HepG2 (cell line): ENCODE measurements around the gene CHRD. TPM values are rescaled to one million over a fixed set of nuclear protein-coding genes. Genes with fewer than 3 reads are reported as not detected.
A peak's percentile ranks its signal among the peaks of the same experiment; 100 is the strongest.

Source experiments
- ATAC-seq: fragments of 200-7000 bp; cut with Tn5 transposase; 3 replicates; pipeline ENCODE4 v1.9.1; 2020; ENCODE audit warnings: mild to moderate bottlenecking, moderate library complexity
- BruUV-seq: library from RNA; stranded (reverse); fragments of 400-500 nt; replicated peaks from 2 replicates; lab custom pipeline; 2021; lab: Mats Ljungman, UMichigan
- CTCF ChIA-PET: fragments of 300-600 bp; formaldehyde crosslinking; extraction: SDS; loops from one replicate; lab custom pipeline; 2021; ENCODE audit warnings: low total read pairs, inconsistent platforms, low intra/inter-chr PET ratio; lab: Yijun Ruan, JAX
- POLR2A ChIA-PET: fragments of 350-600 bp; sonication (Branson Sonifier 250); formaldehyde crosslinking; loops from one replicate; lab custom pipeline; 2020; ENCODE audit warnings: antibody characterized with exemption, inconsistent platforms; lab: Yijun Ruan, JAX
- DNase-seq: peaks from one replicate; pipeline ENCODE4 v3.0.0-alpha.2; 2015; ENCODE audit warnings: low spot score
- FAIRE-seq: peaks from 3 replicates; lab custom pipeline; 2011; peaks lifted over from hg19 to GRCh38; lab: Jason Lieb, UNC
- H2AFZ ChIP-seq: one replicate; pipeline ENCODE4 v1.6.1; 2011; ENCODE audit warnings: low read length, inconsistent platforms
- H3K27ac ChIP-seq: fragments of 300-600 bp; 3 replicates; pipeline ENCODE4 v1.8.0; 2011; ENCODE audit warnings: mixed run types, mild to moderate bottlenecking, mixed read lengths, low read length, inconsistent platforms; ENCODE audit not compliant: insufficient read depth; ENCODE audit errors: extremely low read length
- H3K27me3 ChIP-seq, 2 experiments: fragments of 200-600 bp in 1 of 2; 2 replicates in 1 of 2; 3 replicates in 1 of 2; pipeline versions ENCODE4 v1.6.0 to v1.8.0; 2011; ENCODE audit warnings: low read length in 2 of 2, mild to moderate bottlenecking in 2 of 2, moderate library complexity in 2 of 2, inconsistent platforms in 1 of 2; ENCODE audit not compliant: insufficient read depth in 2 of 2, control insufficient read depth in 1 of 2
- H3K36me3 ChIP-seq, 2 experiments: fragments of 200-600 bp in 1 of 2; replicated peaks in 1 of 2; 2 replicates in 1 of 2; 3 replicates in 1 of 2; pipeline versions ENCODE4 v1.5.1 to v1.8.0; 2011; ENCODE audit warnings: low read length in 2 of 2, inconsistent platforms in 1 of 2; ENCODE audit not compliant: insufficient read depth in 2 of 2, control insufficient read depth in 1 of 2
- H3K4me1 ChIP-seq: 2 replicates; pipeline ENCODE4 v1.5.1; 2012; ENCODE audit warnings: low read length, inconsistent platforms; ENCODE audit not compliant: insufficient read depth
- H3K4me2 ChIP-seq: 2 replicates; pipeline ENCODE4 v1.6.0; 2011; ENCODE audit warnings: low read depth, low read length, inconsistent platforms
- H3K4me3 ChIP-seq, 3 experiments: fragments of 200-600 bp in 1 of 3; sonication (generic), shearing (Covaris generic) in 1 of 3; replicated peaks in 1 of 3; 2 replicates each; pipeline ENCODE4 v1.5.1; 2011 to 2016; ENCODE audit warnings: low read length in 3 of 3, inconsistent platforms in 2 of 3, low read depth in 2 of 3, mild to moderate bottlenecking in 2 of 3, control low read depth in 1 of 3, mixed read lengths in 1 of 3; ENCODE audit not compliant: insufficient read depth in 1 of 3
- H3K79me2 ChIP-seq: one replicate; pipeline ENCODE4 v1.6.1; 2011; ENCODE audit warnings: low read length, inconsistent platforms; ENCODE audit not compliant: insufficient read depth
- H3K9ac ChIP-seq: 2 replicates; pipeline ENCODE4 v1.6.0; 2011; ENCODE audit warnings: mild to moderate bottlenecking, low read depth, low read length, inconsistent platforms; ENCODE audit not compliant: insufficient read depth
- H3K9me3 ChIP-seq: 2 replicates; pipeline ENCODE4 v1.5.1; 2012; ENCODE audit warnings: mild to moderate bottlenecking, low read length
- H4K20me1 ChIP-seq: 2 replicates; pipeline ENCODE4 v1.6.0; 2011; ENCODE audit warnings: inconsistent platforms, mild to moderate bottlenecking, low read length, moderate library complexity; ENCODE audit not compliant: insufficient read depth
- GABPB1 ChIP-seq: IDR thresholded peaks from 2 replicates; pipeline ENCODE4 v1.6.1; 2016; ENCODE audit warnings: mild to moderate bottlenecking, missing genetic modification reagents, moderate library complexity, missing compliant biosample characterization
- IRX3 ChIP-seq: sonication (generic); formaldehyde crosslinking; IDR thresholded peaks from 2 replicates; pipeline ENCODE4 v1.8.1; 2023; ENCODE audit warnings: mild to moderate bottlenecking, low read depth, missing genetic modification reagents, borderline replicate concordance
- ZNF503 ChIP-seq: sonication (generic); formaldehyde crosslinking; IDR thresholded peaks from 2 replicates; pipeline ENCODE4 v1.4.0; 2020; ENCODE audit warnings: missing genetic modification reagents
- ZNF609 ChIP-seq: sonication (generic); formaldehyde crosslinking; IDR thresholded peaks from 2 replicates; pipeline ENCODE4 v1.4.0; 2020; ENCODE audit warnings: mild to moderate bottlenecking, missing genetic modification reagents, borderline replicate concordance
- WGBS: methylation state at CpG from one replicate; pipeline ENCODE4 v1.1.6; 2017; ENCODE audit warnings: low lambda C conversion rate; 5-methylcytosine and 5-hydroxymethylcytosine counted together
- in situ Hi-C: cut with HindIII; loops from 2 replicates; pipeline ENCODE4 v1.10.0; 2017; ENCODE audit warnings: low pct_unique_long_range_greater_than_20kb; ENCODE audit not compliant: extremely low pct_ligation_motif_present
- intact Hi-C: fragments of 100-400 bp; cut with micrococcal nuclease; formaldehyde crosslinking; loops from one replicate; pipeline ENCODE4 v1.10.0; 2022; ENCODE audit not compliant: unreplicated experiment
- polyA plus RNA-seq, 8 experiments: library from polyadenylated mRNA; depleted of rRNA in 3 of 8; stranded (reverse) in 7 of 8; unstranded in 1 of 8; fragments of >200 nt; fragmentation: Illumina TruSeq in 4 of 8; extraction: Trizol in 4 of 8; gene quantifications; 2 replicates each; pipeline versions ENCODE4 v1.2.1 to v1.2.3, GENCODE V29; 2011 to 2016; ENCODE audit warnings: low read depth in 4 of 8, missing spikeins in 1 of 8, mixed read lengths in 1 of 8; ENCODE audit not compliant: insufficient read depth in 1 of 8
- total RNA-seq, 5 experiments: library from RNA; depleted of rRNA; stranded (reverse); fragments of >200 nt; fragmentation: Illumina TruSeq; extraction: Trizol; gene quantifications; 2 replicates each; pipeline ENCODE4 v1.2.3, GENCODE V29; 2016; ENCODE audit warnings: low read depth in 1 of 5
- TF ChIP-seq, protein P1 (sequence below): sonication (generic); formaldehyde crosslinking; IDR thresholded peaks from 2 replicates; pipeline ENCODE4 v1.5.1; 2020; ENCODE audit warnings: mild to moderate bottlenecking, missing genetic modification reagents, moderate library complexity

CHRD gene
- total and polyA plus RNA-seq, 2 of the 13 experiments (the other 11 are each of a cell fraction or from before 2014, with no cell fraction given): 22.2 to 35.2 TPM

DNA sequence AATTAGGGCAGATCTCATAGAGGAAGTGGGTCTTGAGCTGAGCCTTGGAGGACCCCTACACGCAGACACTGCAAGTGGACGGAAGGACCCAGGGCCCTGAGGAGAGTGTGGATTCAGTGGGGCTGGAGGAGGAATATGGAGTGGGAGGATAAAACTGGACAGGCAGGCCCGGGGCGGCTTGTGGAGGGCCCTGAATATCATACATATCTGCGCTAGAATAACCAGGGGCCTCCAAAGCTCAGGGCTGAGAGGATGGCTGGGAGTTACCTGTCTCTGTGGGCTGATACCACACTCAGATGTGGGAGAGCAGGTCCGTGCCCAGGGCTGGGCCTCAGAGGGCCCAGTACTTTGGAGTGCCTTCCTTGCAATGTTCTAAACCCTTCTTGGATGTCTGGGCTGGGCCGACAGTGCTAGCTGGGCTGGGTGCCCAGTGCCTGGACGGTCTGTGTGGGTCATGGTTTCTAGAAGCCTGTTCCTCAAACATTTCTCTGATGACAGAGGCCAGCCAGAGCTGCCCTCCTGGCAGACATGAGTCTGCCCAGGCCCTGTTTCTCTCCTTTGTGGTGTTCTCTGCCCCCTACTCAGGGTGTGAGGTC lies 29.6 kb downstream of the CHRD start:
- no peak for DNase-seq
- CTCF ChIA-PET: no interaction called here
- whole genome bisulfite sequencing: 92% methylated on average over 4 of the region's 8 CpGs
- Histone ChIP-seq H3K9me3 (no peaks in the 10 kb centered on the region), H3K36me3 (no peaks in the 10 kb centered on the region), H2AFZ (no peak overlapping the region), H3K4me1 (peaks cover 14% of the 10 kb centered on the region), H3K9ac (no peak overlapping the region), H3K79me2 (no peaks in the 10 kb centered on the region), H3K27me3 (peaks cover 1 to 17% of the 10 kb centered on the region in 2 experiments; a peak in 4 of 5 replicates), H3K27ac (no peak overlapping the region), H3K4me3 (no peak overlapping the region), H3K4me2 (no peak overlapping the region), H4K20me1 (no peaks in the 10 kb centered on the region)
- in situ Hi-C loops (no loop called here), intact Hi-C loops (no loop called here)
- BruUV-seq: no TSS peak
- no peak for FAIRE-seq
- ATAC-seq: peak; percentile 25; the same call in 1 of the 3 replicates
- TF ChIP-seq IRX3: no peak
- POLR2A ChIA-PET: no interaction called here

GRCh38 chr3:184409946-184410500 lies 30.2 kb downstream of the CHRD start:
- BruUV-seq: no TSS peak
- H3K27ac ChIP-seq: no peak overlapping the region
- ChIA-PET CTCF (no interaction called here), POLR2A (no interaction called here)
- H3K36me3 ChIP-seq: no peaks in the 10 kb centered on the region
- H3K79me2 ChIP-seq: no peaks in the 10 kb centered on the region
- peaks cover 20% of the 10 kb centered on the region for H3K4me1 ChIP-seq
- H3K4me2 ChIP-seq: no peak overlapping the region
- peak; percentile 37 for ATAC-seq
- no peaks in the 10 kb centered on the region for H3K9me3 ChIP-seq
- H3K9ac ChIP-seq: no peak overlapping the region
- in situ Hi-C loops (no loop called here), intact Hi-C loops (no loop called here)
- H4K20me1 ChIP-seq: no peaks in the 10 kb centered on the region
- no peak overlapping the region for H3K4me3 ChIP-seq
- peaks cover 0 to 16% of the 10 kb centered on the region in 2 experiments; a peak in 4 of 5 replicates for H3K27me3 ChIP-seq
- no peak overlapping the region for H2AFZ ChIP-seq
- DNase-seq: no peak
- WGBS: 19% methylated on average over 7 of the region's 12 CpGs
- TF ChIP-seq GABPB1 (CRISPR knock-in tag) (no peak), ZNF609 (no peak), ZNF503 (no peak)
- TF ChIP-seq, protein P1, sequence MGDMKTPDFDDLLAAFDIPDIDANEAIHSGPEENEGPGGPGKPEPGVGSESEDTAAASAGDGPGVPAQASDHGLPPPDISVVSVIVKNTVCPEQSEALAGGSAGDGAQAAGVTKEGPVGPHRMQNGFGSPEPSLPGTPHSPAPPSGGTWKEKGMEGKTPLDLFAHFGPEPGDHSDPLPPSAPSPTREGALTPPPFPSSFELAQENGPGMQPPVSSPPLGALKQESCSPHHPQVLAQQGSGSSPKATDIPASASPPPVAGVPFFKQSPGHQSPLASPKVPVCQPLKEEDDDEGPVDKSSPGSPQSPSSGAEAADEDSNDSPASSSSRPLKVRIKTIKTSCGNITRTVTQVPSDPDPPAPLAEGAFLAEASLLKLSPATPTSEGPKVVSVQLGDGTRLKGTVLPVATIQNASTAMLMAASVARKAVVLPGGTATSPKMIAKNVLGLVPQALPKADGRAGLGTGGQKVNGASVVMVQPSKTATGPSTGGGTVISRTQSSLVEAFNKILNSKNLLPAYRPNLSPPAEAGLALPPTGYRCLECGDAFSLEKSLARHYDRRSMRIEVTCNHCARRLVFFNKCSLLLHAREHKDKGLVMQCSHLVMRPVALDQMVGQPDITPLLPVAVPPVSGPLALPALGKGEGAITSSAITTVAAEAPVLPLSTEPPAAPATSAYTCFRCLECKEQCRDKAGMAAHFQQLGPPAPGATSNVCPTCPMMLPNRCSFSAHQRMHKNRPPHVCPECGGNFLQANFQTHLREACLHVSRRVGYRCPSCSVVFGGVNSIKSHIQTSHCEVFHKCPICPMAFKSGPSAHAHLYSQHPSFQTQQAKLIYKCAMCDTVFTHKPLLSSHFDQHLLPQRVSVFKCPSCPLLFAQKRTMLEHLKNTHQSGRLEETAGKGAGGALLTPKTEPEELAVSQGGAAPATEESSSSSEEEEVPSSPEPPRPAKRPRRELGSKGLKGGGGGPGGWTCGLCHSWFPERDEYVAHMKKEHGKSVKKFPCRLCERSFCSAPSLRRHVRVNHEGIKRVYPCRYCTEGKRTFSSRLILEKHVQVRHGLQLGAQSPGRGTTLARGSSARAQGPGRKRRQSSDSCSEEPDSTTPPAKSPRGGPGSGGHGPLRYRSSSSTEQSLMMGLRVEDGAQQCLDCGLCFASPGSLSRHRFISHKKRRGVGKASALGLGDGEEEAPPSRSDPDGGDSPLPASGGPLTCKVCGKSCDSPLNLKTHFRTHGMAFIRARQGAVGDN (CRISPR knock-in tag): no peak
- FAIRE-seq: no peak
